Hematopoietic multipotent progenitor cell treated with erythropoietin and hydrocortisone succinate and interleukin-3 and kit ligand, for 6 days (in vitro differentiated cells): ENCODE measurements around the gene CCK.
"Not testable (repeated sequence)": the region's sequence is repeated elsewhere in the genome, so short reads cannot be mapped to it uniquely, and the experiment has no call there.

Experiments
- DNase-seq: peaks from one replicate; pipeline ENCODE4 v3.0.0-alpha.2; 2015

The CCK gene

GRCh38 chr3:42266085-42266484 lies at the start of gene CCK:
CCK (minus strand) TSS chr3:42266185; CDS start chr3:42263630, 2,555 bp downstream.
- DNase-seq, result no peak

- peak; percentile 35 for DNase-seq
These were observed 48.4 kb upstream of the CCK start for GRCh38 chr3:42314411-42314810.

GRCh38 chr3:42308651-42309050 lies 42.7 kb upstream of the CCK start:
- DNase-seq, result no peak

GRCh38 chr3:42306499-42306898 lies 40.5 kb upstream of the CCK start:
- DNase-seq, result no peak

- DNase-seq, result peak; percentile 26
These were observed 37.1 kb upstream of the CCK start for GRCh38 chr3:42302924-42303634.

GRCh38 chr3:42301446-42302175 lies 35.6 kb upstream of the CCK start:
- no peak for DNase-seq

GRCh38 chr3:42300778-42301177 lies 34.8 kb upstream of the CCK start:
- DNase-seq, result no peak

- DNase-seq, result peak; percentile 48
These were observed 34.0 kb upstream of the CCK start for GRCh38 chr3:42300013-42300412.

GRCh38 chr3:42298259-42298658 lies 32.3 kb upstream of the CCK start:
- DNase-seq, result no peak

- DNase-seq, result no peak
These were observed 26.0 kb upstream of the CCK start for GRCh38 chr3:42292009-42292408.

GRCh38 chr3:42290966-42291714 lies 25.2 kb upstream of the CCK start:
- DNase-seq, result no peak

- DNase-seq, result no peak
These were observed 23.0 kb upstream of the CCK start for GRCh38 chr3:42289026-42289425.

- DNase-seq, result no peak
These were observed 22.4 kb upstream of the CCK start for GRCh38 chr3:42288385-42288784.

- not testable (repeated sequence) for DNase-seq
These were observed 21.4 kb upstream of the CCK start for GRCh38 chr3:42287423-42287822.

GRCh38 chr3:42277676-42278075 lies 11.7 kb upstream of the CCK start:
- DNase-seq, result no peak

GRCh38 chr3:42276141-42277132 lies 10.5 kb upstream of the CCK start:
- DNase-seq, result no peak

- no peak for DNase-seq
These were observed 9.2 kb upstream of the CCK start for GRCh38 chr3:42275217-42275616.

- DNase-seq, result no peak
These were observed 8.3 kb upstream of the CCK start for GRCh38 chr3:42274266-42274665.

- no peak for DNase-seq
These were observed 7.4 kb upstream of the CCK start for GRCh38 chr3:42273361-42273760.

GRCh38 chr3:42271786-42272185 lies 5.8 kb upstream of the CCK start:
- no peak for DNase-seq

- DNase-seq, result no peak
These were observed 4.6 kb upstream of the CCK start for GRCh38 chr3:42270561-42270960.

GRCh38 chr3:42269647-42270046 lies 3.7 kb upstream of the CCK start:
- no peak for DNase-seq

GRCh38 chr3:42267878-42268277 lies 1.9 kb upstream of the CCK start:
- no peak for DNase-seq
